ENCODE results near the gene GFPT2. TPM values are rescaled to one million over a fixed set of nuclear protein-coding genes. Genes with fewer than 3 reads are reported as not detected.

Gene GFPT2
- total and polyA plus RNA-seq, 9 of the 15 experiments (the other 6 are each of a cell fraction or from before 2014, with no cell fraction given): 0.07 to 0.14 (median 0.08) TPM; not detected in 6

DNA sequence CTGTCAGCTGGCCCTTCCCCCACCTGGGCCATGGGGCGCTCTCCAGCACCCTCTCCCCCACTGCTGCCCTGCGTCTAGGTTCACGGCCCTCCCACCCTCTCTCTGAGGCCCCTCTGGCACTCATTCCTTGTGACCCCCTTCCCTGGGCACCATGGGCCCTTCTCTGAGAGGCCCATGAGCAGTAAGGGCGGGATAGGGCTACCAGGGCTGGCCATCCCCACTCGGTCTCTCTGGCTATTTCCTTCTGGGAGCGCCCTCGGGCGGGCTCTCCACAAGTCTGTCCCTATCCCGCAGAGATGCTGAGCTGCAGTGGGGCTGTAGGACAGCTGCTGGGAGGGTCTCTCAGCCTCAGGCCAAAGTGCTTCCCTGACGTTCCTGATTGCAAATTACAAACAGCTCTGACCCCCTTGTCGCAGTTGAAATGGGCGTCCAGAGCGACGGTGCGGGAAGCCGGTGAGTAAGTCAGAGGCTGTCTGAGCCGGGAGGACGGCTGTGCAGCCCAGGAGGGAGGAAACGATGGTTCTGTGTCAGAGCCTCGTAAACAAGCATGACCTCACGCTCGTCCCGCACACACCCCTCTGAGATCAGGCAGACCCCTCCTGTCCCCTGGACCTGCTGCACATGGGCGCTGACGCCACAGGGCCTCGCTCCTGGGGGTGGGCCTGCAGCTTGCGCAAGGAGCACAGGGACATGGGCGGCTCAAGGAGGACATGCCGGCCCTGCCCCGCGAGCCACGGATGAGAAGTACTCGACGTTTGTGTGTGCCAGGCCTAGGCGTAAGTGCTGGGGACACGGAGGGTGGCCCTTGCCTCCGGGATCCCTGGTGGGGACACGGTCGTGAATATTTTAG lies 36.3 kb upstream of the GFPT2 start:
- no peaks in the 10 kb centered on the region for H3K9me3 ChIP-seq (replicated peaks; ENCODE audit: control insufficient read depth, insufficient read depth, low read depth, low read length)
- ChIA-PET CTCF (ENCODE audit: low intra/inter-chr PET ratio) (no interaction called here), POLR2A (interaction anchor here (1.1 kb wide), 1 partner anchor 23 kb away, joined by 4 read pairs; no protein-coding TSS in a partner anchor)
- no TSS peak for BruUV-seq (replicated peaks)
- ATAC-seq (peak; percentile 28; the same call in 2 of the 3 replicates), DNase-seq (ENCODE audit: extremely low read depth in 1 of 4, low spot score in 3 of 4) (peak in 2 of 4 experiments; percentile 2 to 8), FAIRE-seq (no peak)
- in situ Hi-C loops (cut with MboI) (no loop called here), intact Hi-C loops (cut with micrococcal nuclease) (no loop called here)
- no peaks in the 10 kb centered on the region for H3K36me3 ChIP-seq (ENCODE audit: control insufficient read depth, insufficient read depth, low read length)
- H3K9me1 ChIP-seq (ENCODE audit: control insufficient read depth, insufficient read depth, low read length): no peaks in the 10 kb centered on the region
- H3K9ac ChIP-seq (ENCODE audit: insufficient read depth in 1 of 2, low read depth in 2 of 2, low read length in 2 of 2): peak overlapping the region in 1 of 2 experiments; percentile 26; a peak in 1 of 4 replicates
- no peaks in the 10 kb centered on the region for H3K79me2 ChIP-seq (ENCODE audit: control insufficient read depth, insufficient read depth, low read length)
- TF ChIP-seq CEBPB (tag; IDR thresholded peaks at IDR 0.05): peak; percentile 45; the same call in 1 of the 2 replicates
- no peak for TF ChIP-seq SMAD4 (CRISPR knock-in tag; conservative IDR thresholded peaks at IDR 0.05)
- TF ChIP-seq CAMTA2 (CRISPR knock-in tag; conservative IDR thresholded peaks at IDR 0.05): no peak
- WGBS (ENCODE audit: insufficient coverage, low coverage, missing lambda C conversion rate): 4% methylated on average over 37 of the region's 39 CpGs
- H3K27me3 ChIP-seq (ENCODE audit: control insufficient read depth in 2 of 2, insufficient read depth in 2 of 2, low read length in 2 of 2): peaks cover 16 to 60% of the 10 kb centered on the region in 2 experiments; a peak in 4 of 5 replicates
- H3K27ac ChIP-seq (ENCODE audit: extremely low read depth, low read depth, low read length): no peak overlapping the region
- 0 out of 2 replicates have a peak, but pooled peaks cover 7% of the 10 kb centered on the region for H4K20me1 ChIP-seq (replicated peaks; ENCODE audit: control insufficient read depth, insufficient read depth, low read length)
- H3K4me2 ChIP-seq (ENCODE audit: insufficient read depth, low read length): no peak overlapping the region
- no peak overlapping the region for H3K4me3 ChIP-seq
- H2AFZ ChIP-seq (ENCODE audit: low read depth, low read length): no peak overlapping the region
- H3K4me1 ChIP-seq (replicated peaks in 1 of 2; ENCODE audit: control insufficient read depth in 2 of 2, insufficient read depth in 2 of 2, low read length in 2 of 2): no peaks in the 10 kb centered on the region

- FAIRE-seq (no peak), ATAC-seq (no peak), DNase-seq (ENCODE audit: extremely low read depth in 1 of 4, low spot score in 3 of 4) (no peak)
- in situ Hi-C loops (cut with MboI) (no loop called here), intact Hi-C loops (cut with micrococcal nuclease) (no loop called here)
- no peaks in the 10 kb centered on the region for H3K4me1 ChIP-seq (replicated peaks in 1 of 2; ENCODE audit: control insufficient read depth in 2 of 2, insufficient read depth in 2 of 2, low read length in 2 of 2)
- H3K9me1 ChIP-seq (ENCODE audit: control insufficient read depth, insufficient read depth, low read length): no peaks in the 10 kb centered on the region
- 0 out of 2 replicates have a peak, but pooled peaks cover 7% of the 10 kb centered on the region for H4K20me1 ChIP-seq (replicated peaks; ENCODE audit: control insufficient read depth, insufficient read depth, low read length)
- no peak overlapping the region for H2AFZ ChIP-seq (ENCODE audit: low read depth, low read length)
- H3K27me3 ChIP-seq (ENCODE audit: control insufficient read depth in 2 of 2, insufficient read depth in 2 of 2, low read length in 2 of 2): peaks cover 16 to 65% of the 10 kb centered on the region in 2 experiments
- no peak overlapping the region for H3K27ac ChIP-seq (ENCODE audit: extremely low read depth, low read depth, low read length)
- WGBS (ENCODE audit: insufficient coverage, low coverage, missing lambda C conversion rate): 7% methylated on average over 6 of the region's 6 CpGs
- H3K79me2 ChIP-seq (ENCODE audit: control insufficient read depth, insufficient read depth, low read length): no peaks in the 10 kb centered on the region
- no peak overlapping the region for H3K9ac ChIP-seq (ENCODE audit: insufficient read depth in 1 of 2, low read depth in 2 of 2, low read length in 2 of 2)
- CTCF ChIA-PET (ENCODE audit: low intra/inter-chr PET ratio): no interaction called here
- POLR2A ChIA-PET: no interaction called here
- no peak overlapping the region for H3K4me2 ChIP-seq (ENCODE audit: insufficient read depth, low read length)
- no peaks in the 10 kb centered on the region for H3K9me3 ChIP-seq (replicated peaks; ENCODE audit: control insufficient read depth, insufficient read depth, low read depth, low read length)
- no TSS peak for BruUV-seq (replicated peaks)
- no peaks in the 10 kb centered on the region for H3K36me3 ChIP-seq (ENCODE audit: control insufficient read depth, insufficient read depth, low read length)
- H3K4me3 ChIP-seq: no peak overlapping the region
- TF ChIP-seq ZFP91 (CRISPR knock-in tag; IDR thresholded peaks at IDR 0.05): no peak
- TF ChIP-seq ZBTB7A (IDR thresholded peaks at IDR 0.05; ENCODE audit: borderline replicate concordance, control insufficient read depth, low read depth, low read length): no peak
- TF ChIP-seq SNIP1 (IDR thresholded peaks at IDR 0.05; ENCODE audit: low read depth): no peak
- TF ChIP-seq GABPB2 (CRISPR knock-in tag; conservative IDR thresholded peaks at IDR 0.05): no peak
These were observed 34.7 kb upstream of the GFPT2 start for GRCh38 chr5:180387798-180388197.

Data from K562 (cell line).